GM18499 (cell line): ENCODE data around the gene ITGA4.

Source experiments
- ATAC-seq: cut with Tn5 transposase; IDR thresholded peaks from one replicate; pipeline ENCODE4 v1.9.1; 2021; ENCODE audit warnings: moderate number of reproducible peaks; ENCODE audit not compliant: insufficient read depth, unreplicated experiment

ITGA4 gene

GRCh38 chr2:181570059-181570458 is 112.9 kb downstream of the ITGA4 start:
- ATAC-seq = no peak

- ATAC-seq = no peak
Observed at GRCh38 chr2:181570833-181571661, 113.9 kb downstream of the ITGA4 start.

- no peak for ATAC-seq
Observed at GRCh38 chr2:181573140-181573736, 116.1 kb downstream of the ITGA4 start.

GRCh38 chr2:181574321-181574720 is 117.1 kb downstream of the ITGA4 start:
- no peak for ATAC-seq

DNA sequence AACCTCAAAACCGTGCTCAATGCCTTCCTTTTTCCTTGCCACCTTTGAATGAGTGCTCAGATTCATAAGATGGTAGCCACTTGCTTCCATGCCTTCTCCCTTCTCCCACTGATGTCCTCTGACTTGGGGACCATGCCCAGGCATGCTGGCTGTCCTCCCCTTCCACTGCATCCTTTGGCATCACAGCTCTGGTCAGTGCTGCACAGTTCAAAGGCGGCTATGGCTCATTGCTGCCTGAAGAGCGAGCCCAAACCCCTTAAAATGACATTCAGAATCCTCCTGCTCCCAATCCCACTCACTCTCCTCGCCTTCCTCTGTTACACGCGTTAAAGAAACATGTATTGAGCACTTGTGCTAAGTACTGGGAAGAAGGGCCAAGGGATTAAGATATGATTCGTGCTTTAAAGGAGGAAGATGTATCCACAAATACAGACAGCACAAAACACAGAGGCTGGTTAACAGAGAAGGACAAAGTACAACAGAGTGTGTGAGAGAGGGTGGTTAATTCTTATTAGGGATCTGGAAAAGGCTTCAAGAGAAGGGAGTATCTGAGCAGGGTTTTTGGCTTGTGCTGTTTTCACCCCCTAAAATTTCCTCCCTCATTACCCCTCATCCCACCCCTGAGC is 118.0 kb downstream of the ITGA4 start:
- ATAC-seq = no peak

- no peak for ATAC-seq
Observed at GRCh38 chr2:181575650-181576025, 118.5 kb downstream of the ITGA4 start.

GRCh38 chr2:181576431-181576830 is 119.2 kb downstream of the ITGA4 start:
- no peak for ATAC-seq

GRCh38 chr2:181578829-181579228 is 121.6 kb downstream of the ITGA4 start:
- no peak for ATAC-seq

DNA sequence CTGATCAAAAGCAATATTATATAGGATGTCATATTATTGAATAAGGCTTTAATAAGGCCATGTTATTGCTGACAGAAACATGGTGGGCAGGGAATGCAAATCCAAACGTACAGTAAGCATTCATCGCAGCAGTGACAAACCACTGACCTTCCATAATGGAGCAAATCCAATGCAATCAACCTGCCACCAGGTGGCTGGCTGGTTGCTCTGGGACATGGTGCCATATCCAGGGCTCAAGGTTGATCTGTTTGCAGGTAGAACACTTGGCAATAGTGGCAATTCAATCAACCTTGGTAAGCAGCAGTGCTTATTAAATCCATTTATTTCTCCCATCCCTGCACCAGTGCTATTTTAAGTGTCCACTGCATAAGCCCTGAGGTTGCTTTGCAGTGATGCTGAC is 124.3 kb downstream of the ITGA4 start:
- no peak for ATAC-seq

DNA sequence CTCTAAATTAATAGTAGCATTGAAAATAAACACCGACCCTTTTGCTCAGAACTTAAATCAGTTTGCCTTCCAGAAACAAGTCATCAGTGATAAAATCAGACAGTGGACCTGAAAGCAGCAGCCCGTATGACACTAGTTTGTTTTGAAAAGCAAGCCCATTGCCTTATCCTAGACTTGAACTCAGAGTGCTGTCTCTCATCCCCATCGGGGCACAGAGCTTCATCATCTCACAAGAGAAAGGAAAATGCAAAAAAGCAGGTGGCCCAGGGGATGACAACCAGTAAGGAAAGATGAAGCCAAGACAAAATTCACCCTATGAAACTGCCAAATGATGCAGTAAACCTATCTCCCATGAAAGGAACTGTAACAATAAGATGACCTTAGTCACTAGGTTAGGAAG is 128.5 kb downstream of the ITGA4 start:
- no peak for ATAC-seq
